22Rv1 (cell line): Measurements from ENCODE around the gene PKP4.

Source experiments
- H3K27ac ChIP-seq: fragments of 450-650 bp; 2 replicates; pipeline ENCODE4 v1.5.1; 2017
- ZFX ChIP-seq: fragments of 450-650 bp; IDR thresholded peaks from 2 replicates; pipeline ENCODE4 v1.6.1; 2017; ENCODE audit warnings: antibody characterized with exemption, borderline replicate concordance
- TF ChIP-seq, protein P1 (sequence below): fragments of 450-650 bp; IDR thresholded peaks from 2 replicates; pipeline ENCODE4 v1.5.1; 2017; ENCODE audit warnings: mild to moderate bottlenecking

The PKP4 gene

GRCh38 chr2:158677542-158677941, 220.8 kb downstream of the PKP4 start:
- no peak for TF ChIP-seq ZFX
- TF ChIP-seq, protein P1, sequence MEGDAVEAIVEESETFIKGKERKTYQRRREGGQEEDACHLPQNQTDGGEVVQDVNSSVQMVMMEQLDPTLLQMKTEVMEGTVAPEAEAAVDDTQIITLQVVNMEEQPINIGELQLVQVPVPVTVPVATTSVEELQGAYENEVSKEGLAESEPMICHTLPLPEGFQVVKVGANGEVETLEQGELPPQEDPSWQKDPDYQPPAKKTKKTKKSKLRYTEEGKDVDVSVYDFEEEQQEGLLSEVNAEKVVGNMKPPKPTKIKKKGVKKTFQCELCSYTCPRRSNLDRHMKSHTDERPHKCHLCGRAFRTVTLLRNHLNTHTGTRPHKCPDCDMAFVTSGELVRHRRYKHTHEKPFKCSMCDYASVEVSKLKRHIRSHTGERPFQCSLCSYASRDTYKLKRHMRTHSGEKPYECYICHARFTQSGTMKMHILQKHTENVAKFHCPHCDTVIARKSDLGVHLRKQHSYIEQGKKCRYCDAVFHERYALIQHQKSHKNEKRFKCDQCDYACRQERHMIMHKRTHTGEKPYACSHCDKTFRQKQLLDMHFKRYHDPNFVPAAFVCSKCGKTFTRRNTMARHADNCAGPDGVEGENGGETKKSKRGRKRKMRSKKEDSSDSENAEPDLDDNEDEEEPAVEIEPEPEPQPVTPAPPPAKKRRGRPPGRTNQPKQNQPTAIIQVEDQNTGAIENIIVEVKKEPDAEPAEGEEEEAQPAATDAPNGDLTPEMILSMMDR: no peak
- H3K27ac ChIP-seq: no peak overlapping the region

GRCh38 chr2:158681816-158682215, 225.1 kb downstream of the PKP4 start:
- no peak overlapping the region for H3K27ac ChIP-seq
- TF ChIP-seq, protein P1: no peak
- no peak for TF ChIP-seq ZFX

DNA sequence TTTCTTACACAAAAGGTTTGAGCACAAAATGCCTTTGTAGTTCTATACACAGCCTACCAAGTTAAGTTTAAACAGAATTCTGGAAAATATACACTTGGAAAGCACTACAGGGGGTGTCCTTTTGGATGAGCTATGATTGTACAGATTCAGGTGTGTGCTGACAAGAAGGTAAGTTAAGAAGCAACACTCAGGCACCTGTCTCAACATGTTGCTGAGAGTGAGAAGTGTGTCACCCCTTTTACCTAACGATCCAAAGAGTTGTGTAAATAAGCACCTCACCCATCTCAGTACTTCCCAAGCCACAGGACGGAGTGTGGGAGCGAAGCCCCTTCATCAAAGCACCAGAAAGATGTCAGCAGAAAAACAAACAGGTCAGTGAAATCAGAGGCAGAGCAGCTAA, 228.9 kb downstream of the PKP4 start:
- no peak overlapping the region for H3K27ac ChIP-seq
- no peak for TF ChIP-seq ZFX

DNA sequence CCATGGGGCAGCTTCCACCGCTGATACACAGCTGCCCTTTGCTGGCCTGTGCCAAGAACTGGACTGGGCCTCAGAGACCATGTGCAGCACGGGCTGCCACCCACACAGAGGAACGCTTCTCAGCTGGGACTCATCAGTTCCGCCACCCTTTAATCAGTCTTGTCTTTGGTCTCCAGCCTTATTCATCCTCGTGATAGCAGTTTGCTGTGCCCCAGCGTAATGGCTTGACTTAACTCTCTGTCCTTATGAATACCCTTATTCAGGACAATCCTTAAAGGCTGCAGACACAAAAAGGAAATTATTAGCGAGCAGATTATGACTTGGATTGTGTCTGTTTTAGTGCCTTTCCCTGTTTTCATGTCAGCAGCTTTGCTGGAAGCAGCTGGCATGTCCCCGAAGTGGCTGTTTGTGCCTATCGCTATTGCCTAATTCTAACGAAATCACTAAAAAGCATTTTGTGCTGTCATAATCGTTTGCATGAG, 229.5 kb downstream of the PKP4 start:
- H3K27ac ChIP-seq: no peak overlapping the region

DNA sequence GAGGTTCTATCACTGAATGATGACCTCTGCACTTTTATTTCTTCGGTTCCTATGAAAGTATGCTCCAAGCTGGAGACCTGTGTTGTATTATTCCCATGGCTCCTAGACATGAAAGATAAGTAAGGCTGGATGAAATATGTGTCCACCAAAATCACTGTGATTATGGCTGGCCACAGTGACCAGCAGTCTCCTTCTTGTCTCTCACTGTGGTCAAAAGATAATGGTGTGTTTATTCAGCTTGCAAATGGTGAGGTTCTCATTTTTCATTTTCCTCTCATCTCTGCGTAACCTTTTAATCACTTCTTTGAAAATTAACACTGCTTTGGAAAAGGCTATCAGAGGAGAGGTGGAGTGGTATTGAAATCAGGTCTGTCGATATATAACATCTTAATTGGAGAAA, 230.6 kb downstream of the PKP4 start:
- no peak overlapping the region for H3K27ac ChIP-seq
- TF ChIP-seq ZFX: no peak
- TF ChIP-seq, protein P1: no peak

More for the DNA sequence above, 229.5 kb downstream of the PKP4 start:
- TF ChIP-seq, protein P1: no peak
- TF ChIP-seq ZFX: no peak

DNA sequence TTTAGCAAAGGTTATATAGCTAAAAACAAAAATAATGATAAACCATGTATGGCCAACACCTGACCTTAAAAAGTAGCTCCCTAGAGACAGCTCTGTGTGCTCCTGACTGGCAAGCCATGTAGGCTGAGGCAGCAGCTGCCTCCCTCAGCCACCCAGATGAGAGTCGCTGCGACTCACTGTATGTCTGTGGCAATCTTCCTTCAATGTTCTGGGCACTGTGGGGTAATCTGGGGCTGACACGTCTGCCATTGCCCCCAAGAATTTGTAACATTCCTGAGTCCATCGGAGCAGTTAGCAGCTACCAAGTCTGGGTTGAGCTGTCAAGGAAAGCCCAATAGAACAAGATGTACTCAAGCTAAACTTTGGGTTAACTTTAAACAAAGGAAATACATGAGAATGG, 232.0 kb downstream of the PKP4 start:
- TF ChIP-seq, protein P1: no peak
- no peak for TF ChIP-seq ZFX
- H3K27ac ChIP-seq: no peak overlapping the region

GRCh38 chr2:158689391-158689790, 232.6 kb downstream of the PKP4 start:
- no peak overlapping the region for H3K27ac ChIP-seq
- TF ChIP-seq, protein P1: no peak
- no peak for TF ChIP-seq ZFX

DNA sequence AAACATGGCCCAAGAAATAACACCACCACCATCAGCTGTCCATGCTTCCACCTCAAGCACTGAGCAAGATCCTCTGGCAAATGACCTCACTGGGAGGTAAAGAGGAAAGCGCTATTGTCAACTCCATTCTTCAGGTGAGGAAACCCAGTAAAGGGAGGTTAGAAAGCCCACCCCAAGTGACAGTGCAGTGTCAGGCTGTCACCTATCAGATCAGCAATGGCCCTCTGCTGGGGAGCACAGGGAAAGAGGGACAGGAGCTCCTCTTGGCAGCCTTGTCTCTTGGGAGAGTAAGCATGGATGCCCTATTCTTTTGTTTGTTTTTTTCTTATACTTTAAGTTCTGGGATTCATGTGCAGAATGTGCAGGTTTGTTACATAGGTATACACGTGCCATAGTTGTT, 234.1 kb downstream of the PKP4 start:
- TF ChIP-seq, protein P1: no peak
- TF ChIP-seq ZFX: no peak
- H3K27ac ChIP-seq: no peak overlapping the region
